Activated CD8-positive, alpha-beta T cell treated with anti-CD3 and anti-CD28 coated beads for 36 hours (primary cell): ENCODE data around the gene USF3. TPM values are rescaled to one million over a fixed set of nuclear protein-coding genes. Genes with fewer than 3 reads are reported as not detected.
"Not testable (repeated sequence)": the region's sequence is repeated elsewhere in the genome, so short reads cannot be mapped to it uniquely, and the experiment has no call there.

Experiments used
- ATAC-seq: fragments of 200-7000 bp; cut with Tn5 transposase; one replicate; pipeline ENCODE4 v1.10.0; 2021; ENCODE audit warnings: mild to moderate bottlenecking, moderate library complexity
- CTCF ChIA-PET: fragments of 350-600 bp; sonication (Branson Sonifier 250); formaldehyde crosslinking; loops from one replicate; lab custom pipeline; 2021; ENCODE audit warnings: antibody characterized with exemption; lab: Charles Lee
- POLR2A ChIA-PET: fragments of 350-600 bp; sonication (Branson Sonifier 250); formaldehyde crosslinking; loops from one replicate; lab custom pipeline; 2021; ENCODE audit warnings: antibody characterized with exemption; lab: Charles Lee
- DNase-seq: peaks from one replicate; pipeline ENCODE4 v3.0.0-alpha.2; 2020
- H3K27ac Mint-ChIP-seq: one replicate; pipeline ENCODE4 v1.8.0; 2021; ENCODE audit warnings: mild to moderate bottlenecking, mixed read lengths
- H3K27me3 Mint-ChIP-seq: one replicate; pipeline ENCODE4 v1.8.0; 2021; ENCODE audit warnings: mixed read lengths
- H3K36me3 Mint-ChIP-seq: one replicate; pipeline ENCODE4 v1.8.0; 2021; ENCODE audit warnings: low read depth, mixed read lengths
- H3K4me1 Mint-ChIP-seq: one replicate; pipeline ENCODE4 v1.8.0; 2021; ENCODE audit warnings: low read depth, mixed read lengths
- H3K4me3 Mint-ChIP-seq: one replicate; pipeline ENCODE4 v1.8.0; 2021; ENCODE audit warnings: mild to moderate bottlenecking, moderate library complexity, mixed read lengths
- H3K9me3 Mint-ChIP-seq: one replicate; pipeline ENCODE4 v1.8.0; 2021; ENCODE audit warnings: mixed read lengths
- CTCF ChIP-seq: fragments of 200-600 bp; IDR thresholded peaks from one replicate; pipeline ENCODE4 v1.8.0; 2022; ENCODE audit warnings: antibody characterized with exemption, mild to moderate bottlenecking
- intact Hi-C: fragments of 100-400 bp; cut with micrococcal nuclease; formaldehyde crosslinking; loops from one replicate; pipeline ENCODE4 v1.10.0; 2022
- total RNA-seq, 2 experiments: library from RNA; stranded (reverse); gene quantifications; one replicate each; pipeline ENCODE4 v1.2.3, GENCODE V29; 2021

USF3 gene
- total RNA-seq, 2 experiments from 2014 or later = 11.3 to 11.9 TPM

GRCh38 chr3:113643583-113643982 lies 52.9 kb downstream of the USF3 start:
- Mint-ChIP-seq H3K9me3 (peaks cover 21% of the 10 kb centered on the region), H3K27me3 (no peaks in the 10 kb centered on the region), H3K36me3 (peaks cover 7% of the 10 kb centered on the region), H3K4me1 (peaks cover 1% of the 10 kb centered on the region), H3K27ac (no peak overlapping the region), H3K4me3 (no peak overlapping the region)
- TF ChIP-seq CTCF = no peak
- CTCF ChIA-PET = interaction anchor here (0.8 kb wide), 1 partner anchor 10 kb away, joined by 3 read pairs; no protein-coding TSS in a partner anchor
- ATAC-seq = no peak
- DNase-seq = no peak
- intact Hi-C loops = no loop called here
- POLR2A ChIA-PET = no interaction called here

GRCh38 chr3:113638910-113639309 lies 57.5 kb downstream of the USF3 start:
- peaks cover 3% of the 10 kb centered on the region for H3K9me3 Mint-ChIP-seq
- H3K4me3 Mint-ChIP-seq = no peak overlapping the region
- intact Hi-C loops = no loop called here
- CTCF ChIA-PET = no interaction called here
- DNase-seq = no peak
- H3K36me3 Mint-ChIP-seq = no peaks in the 10 kb centered on the region
- H3K4me1 Mint-ChIP-seq = peaks cover 1% of the 10 kb centered on the region
- no peak overlapping the region for H3K27ac Mint-ChIP-seq
- POLR2A ChIA-PET = no interaction called here
- TF ChIP-seq CTCF = no peak
- H3K27me3 Mint-ChIP-seq = no peaks in the 10 kb centered on the region
- ATAC-seq = no peak

- no peaks in the 10 kb centered on the region for H3K27me3 Mint-ChIP-seq
- H3K27ac Mint-ChIP-seq = no peak overlapping the region
- H3K4me3 Mint-ChIP-seq = no peak overlapping the region
- TF ChIP-seq CTCF = no peak
- DNase-seq (no peak), ATAC-seq (no peak)
- CTCF ChIA-PET = no interaction called here
- POLR2A ChIA-PET = no interaction called here
- H3K4me1 Mint-ChIP-seq = peaks cover 1% of the 10 kb centered on the region
- no peaks in the 10 kb centered on the region for H3K36me3 Mint-ChIP-seq
- intact Hi-C loops = no loop called here
- H3K9me3 Mint-ChIP-seq = no peaks in the 10 kb centered on the region
Observed at GRCh38 chr3:113637756-113638155, 58.7 kb downstream of the USF3 start.

GRCh38 chr3:113636034-113636433 lies 60.4 kb downstream of the USF3 start:
- ATAC-seq, intact Hi-C loops, H3K4me1 Mint-ChIP-seq, H3K36me3 Mint-ChIP-seq, H3K27me3 Mint-ChIP-seq, DNase-seq, H3K27ac Mint-ChIP-seq, POLR2A ChIA-PET, H3K4me3 Mint-ChIP-seq, H3K9me3 Mint-ChIP-seq: not testable (repeated sequence)
- CTCF ChIA-PET = interaction anchor here (1.5 kb wide), 1 partner anchor 142 kb away, joined by 5 read pairs; no protein-coding TSS in a partner anchor

GRCh38 chr3:113634782-113635474 lies 61.5 kb downstream of the USF3 start:
- no peaks in the 10 kb centered on the region for H3K4me1 Mint-ChIP-seq
- ChIA-PET CTCF (interaction anchor here (1.1 to 1.5 kb wide), 2 partner anchors 57 to 141 kb away, joined by 3 to 5 read pairs; no protein-coding TSS in a partner anchor), POLR2A (no interaction called here)
- intact Hi-C loops = no loop called here
- no peak for TF ChIP-seq CTCF
- H3K36me3 Mint-ChIP-seq = peaks cover 6% of the 10 kb centered on the region
- ATAC-seq (no peak), DNase-seq (no peak)
- no peak overlapping the region for H3K4me3 Mint-ChIP-seq
- no peaks in the 10 kb centered on the region for H3K9me3 Mint-ChIP-seq
- H3K27ac Mint-ChIP-seq = no peak overlapping the region
- no peaks in the 10 kb centered on the region for H3K27me3 Mint-ChIP-seq
